Activated CD4-positive, alpha-beta T cell treated with anti-CD3 and anti-CD28 coated beads, Interleukin-2, amount 50 U/mL, for 48 hours (primary cell): ENCODE results near the gene C1QTNF12.
"Not testable (repeated sequence)": the region's sequence is repeated elsewhere in the genome, so short reads cannot be mapped to it uniquely, and the experiment has no call there.

Source experiments
- DNase-seq, 2 experiments: peaks; one replicate each; pipeline ENCODE4 v3.0.0-alpha.2; 2020

C1QTNF12 gene

DNA sequence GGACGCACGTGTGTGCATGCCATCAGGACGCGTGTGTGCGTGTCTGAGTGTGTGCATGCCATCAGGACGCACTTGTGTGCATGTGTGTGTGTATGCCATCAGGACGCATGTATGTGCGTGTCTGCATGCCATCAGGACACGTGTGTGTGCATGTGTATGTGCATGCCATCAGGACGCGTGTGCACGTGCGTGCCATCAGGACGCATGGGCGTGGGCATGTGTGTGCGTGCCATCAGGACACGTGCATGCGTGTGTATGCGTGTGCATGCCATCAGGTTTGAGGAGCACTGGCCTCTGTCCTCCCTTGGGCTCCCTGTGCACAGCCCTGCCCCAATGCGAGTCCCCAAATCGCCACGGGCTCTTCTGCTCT lies 12.6 kb upstream of the C1QTNF12 start:
- DNase-seq: no peak

DNA sequence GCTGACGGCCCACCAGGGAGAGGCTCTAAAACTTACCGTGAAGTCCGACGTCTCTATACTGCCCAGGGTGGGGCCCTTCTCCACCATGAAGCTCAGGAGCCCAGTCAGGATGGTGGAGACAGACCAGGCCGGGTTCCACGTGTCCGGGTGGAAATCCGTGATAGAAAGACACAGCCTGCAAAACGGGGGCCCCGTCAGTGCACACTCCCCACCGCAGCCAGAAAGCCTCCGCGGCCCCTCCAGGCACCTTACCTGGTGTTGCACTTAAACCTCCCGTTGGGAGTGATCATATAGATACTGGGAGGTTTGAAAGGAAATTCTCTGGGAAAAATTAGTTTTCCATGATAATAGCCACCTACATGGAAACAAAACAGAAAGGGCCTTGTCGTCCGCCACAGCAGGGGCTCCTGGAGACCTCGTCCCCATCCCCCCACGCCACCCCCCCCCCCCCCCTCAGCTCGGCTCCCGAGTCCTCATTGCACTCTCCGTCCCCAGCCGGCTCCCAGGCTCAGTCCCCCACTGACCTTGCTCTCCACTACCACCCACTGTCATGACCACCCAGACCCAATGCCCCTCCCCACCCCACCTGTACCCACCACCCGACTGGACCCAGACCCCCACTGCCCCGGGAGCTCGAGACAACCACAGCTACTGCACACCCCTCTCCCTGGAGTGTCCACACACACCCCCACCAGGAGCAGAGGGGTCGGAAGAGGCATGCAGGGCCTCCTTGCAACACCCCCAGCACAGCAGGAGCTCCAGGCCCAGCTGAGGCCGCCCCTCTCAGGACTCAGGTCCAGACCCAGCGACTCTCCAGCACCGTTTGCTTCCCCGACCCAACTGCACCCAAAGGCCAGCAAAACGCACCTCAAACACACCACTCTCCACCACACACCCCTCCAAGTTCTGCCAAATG lies 10.7 kb upstream of the C1QTNF12 start:
- DNase-seq: no peak

DNA sequence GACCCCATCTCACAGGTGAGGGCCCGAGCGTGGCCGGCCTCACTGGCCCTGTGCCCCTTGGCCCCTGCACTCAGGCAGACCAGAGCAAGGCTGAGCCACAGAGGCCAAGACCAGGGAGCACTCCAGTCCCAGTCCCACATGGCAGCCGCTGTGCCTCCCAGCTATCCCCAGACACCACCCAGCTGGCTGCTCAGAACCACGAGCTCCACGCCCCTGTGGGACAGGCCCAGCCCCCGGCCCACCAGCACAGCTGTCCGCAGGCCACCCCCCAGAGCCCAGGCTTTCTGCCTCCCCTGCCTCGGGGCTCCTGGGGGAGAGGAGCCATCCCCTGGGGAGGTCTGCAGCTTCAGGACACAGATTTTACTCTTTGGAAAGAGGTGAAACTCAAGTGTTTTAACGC lies 9.1 kb upstream of the C1QTNF12 start:
- DNase-seq: no peak

DNA sequence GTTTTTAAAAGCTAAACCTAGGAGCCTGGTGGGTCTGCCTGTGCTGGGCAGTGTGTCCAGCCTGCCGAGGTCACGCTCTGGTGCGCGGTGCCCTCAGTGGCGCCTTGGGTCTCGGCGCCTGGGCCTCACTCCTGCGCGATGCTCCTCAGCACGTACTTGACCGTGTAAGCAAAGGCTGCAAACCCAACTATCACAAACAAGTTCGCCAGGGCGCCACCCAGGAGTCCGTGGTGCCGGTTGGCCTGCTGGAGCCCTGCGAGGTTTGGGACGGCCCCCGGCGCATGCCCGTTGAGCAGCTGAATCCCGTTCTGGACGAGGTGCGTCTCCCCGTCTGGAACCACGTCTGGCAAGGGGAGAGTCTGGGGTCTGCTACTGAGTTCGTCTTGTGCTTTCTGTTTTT lies 8.6 kb upstream of the C1QTNF12 start:
- DNase-seq: no peak

DNA sequence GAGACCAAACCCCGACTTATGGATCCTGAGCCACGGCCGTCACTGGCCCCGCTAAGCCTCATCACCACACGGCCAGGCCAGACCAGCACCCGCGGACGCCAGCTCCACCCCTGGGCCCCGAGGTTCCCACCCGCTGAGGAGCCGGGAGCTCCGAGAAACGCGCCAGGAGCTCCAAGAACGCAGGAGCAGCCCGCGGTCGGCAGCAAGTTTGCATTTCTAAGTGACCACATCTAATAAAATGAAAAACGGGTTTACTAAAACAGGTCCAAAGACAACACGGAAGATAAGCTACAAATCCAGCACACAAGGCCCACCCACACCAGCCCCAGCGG lies 8.1 kb upstream of the C1QTNF12 start:
- no peak for DNase-seq

DNA sequence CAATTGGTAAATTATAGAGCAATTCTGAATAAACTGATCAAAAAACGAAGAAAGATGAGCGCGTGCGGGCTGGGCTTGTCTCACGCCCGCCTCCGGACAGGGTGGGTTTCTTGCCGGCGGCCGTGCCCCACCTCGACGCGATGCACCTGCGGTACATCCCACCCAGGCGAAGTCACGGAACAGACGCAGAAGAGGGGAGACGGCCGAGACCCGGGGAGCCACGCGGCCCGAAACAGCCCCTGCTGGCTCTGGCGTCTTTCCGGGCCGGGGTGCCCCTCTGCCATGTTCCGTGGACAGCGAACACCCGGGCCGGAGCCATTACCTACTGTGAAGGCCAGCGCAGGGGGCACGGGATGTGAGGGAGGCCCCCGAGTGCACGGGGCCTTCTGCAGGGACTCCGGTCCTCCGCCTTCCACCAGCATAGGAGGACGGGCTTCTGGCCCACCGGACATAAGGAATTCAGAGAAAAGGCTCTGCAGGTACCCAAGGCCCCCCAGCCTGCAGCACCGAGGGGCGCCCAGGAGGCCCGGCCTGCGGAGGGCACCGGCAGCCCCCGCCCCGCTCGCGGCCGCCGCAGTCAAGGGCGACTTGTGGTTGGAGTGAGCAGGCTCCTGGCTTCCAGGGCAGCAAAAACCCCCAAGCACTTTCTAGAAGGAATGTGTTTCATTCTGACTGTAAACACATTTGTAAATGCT lies 7.6 kb upstream of the C1QTNF12 start:
- DNase-seq: no peak

DNA sequence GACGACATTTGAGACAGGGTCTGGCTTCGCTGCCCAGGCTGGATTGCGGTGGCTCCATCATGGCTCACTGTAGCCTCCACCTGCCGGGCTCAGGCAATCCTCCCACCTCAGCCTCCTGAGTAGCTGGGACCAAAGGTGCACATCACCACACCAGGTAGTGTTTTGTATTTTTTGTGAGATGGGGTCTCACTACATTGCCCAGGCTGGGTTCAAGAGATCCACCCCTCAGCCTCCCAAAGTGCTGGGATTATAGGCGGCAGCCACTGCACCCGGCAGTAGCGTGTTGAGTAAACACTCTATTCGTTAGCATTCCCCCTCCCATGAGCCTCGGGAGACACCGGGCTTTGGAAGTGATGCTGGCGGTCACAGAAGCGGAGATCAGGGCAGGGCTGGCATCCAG lies 6.8 kb upstream of the C1QTNF12 start:
- no peak for DNase-seq

DNA sequence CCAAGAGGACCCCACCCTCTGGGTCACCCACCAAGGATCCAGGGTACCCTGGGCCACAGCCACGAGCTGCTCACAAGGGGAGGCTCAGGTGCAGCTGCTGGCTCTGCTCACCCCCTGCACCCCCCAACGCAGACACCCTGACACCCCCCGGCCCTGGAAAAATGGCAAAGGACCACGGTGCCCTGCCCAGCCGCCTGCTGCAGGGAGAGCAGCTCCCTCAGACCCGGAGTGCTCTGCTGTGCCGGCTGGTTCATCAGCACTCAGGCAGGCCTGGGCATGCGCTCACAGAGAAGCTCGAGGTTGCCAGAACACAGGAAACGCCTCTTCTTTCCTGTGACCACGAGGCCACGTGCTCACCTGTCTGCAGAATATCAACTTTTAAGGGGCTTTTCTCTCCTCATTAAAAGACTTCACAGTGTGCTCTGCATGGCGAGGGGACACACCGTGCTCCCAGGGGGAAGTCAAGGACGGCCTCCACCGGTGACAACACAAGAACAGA lies 4.3 kb upstream of the C1QTNF12 start:
- peak; percentile 58 to 69 for DNase-seq

DNA sequence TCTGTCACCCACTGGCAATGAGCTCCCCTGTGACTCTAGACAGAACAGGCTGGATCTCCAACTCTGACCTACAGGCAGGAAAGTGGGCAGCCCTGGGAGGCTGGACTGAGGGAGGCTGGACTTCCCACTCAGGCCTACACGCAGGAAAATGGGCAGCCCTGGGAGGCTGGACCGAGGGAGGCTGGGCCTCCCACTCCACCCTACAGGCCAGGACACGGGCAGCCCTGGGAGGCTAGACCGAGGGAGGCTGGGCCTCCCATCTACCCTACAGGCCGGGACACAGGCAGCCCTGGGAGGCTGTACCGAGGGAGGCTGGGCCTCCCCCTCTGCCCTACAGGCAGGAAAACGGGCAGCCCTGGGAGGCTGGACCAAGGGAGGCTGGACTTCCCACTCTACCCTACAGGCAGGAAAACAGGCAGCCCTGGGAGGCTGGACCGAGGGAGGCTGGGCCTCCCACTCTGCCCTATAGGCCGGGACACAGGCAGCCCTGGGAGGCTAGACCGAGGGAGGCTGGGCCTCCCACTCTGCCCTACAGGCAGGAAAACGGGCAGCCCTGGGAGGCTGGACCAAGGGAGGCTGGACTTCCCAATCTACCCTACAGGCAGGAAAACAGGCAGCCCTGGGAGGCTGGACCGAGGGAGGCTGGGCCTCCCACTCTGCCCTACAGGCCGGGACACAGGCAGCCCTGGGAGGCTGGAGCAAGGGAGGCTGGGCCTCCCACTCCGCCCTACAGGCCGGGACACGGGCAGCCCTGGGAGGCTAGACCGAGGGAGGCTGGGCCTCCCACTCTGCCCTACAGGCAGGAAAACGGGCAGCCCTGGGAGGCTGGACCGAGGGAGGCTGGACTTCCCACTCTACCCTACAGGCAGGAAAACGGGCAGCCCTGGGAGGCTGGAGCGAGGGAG lies 1.7 kb upstream of the C1QTNF12 start:
- not testable (repeated sequence) for DNase-seq

DNA sequence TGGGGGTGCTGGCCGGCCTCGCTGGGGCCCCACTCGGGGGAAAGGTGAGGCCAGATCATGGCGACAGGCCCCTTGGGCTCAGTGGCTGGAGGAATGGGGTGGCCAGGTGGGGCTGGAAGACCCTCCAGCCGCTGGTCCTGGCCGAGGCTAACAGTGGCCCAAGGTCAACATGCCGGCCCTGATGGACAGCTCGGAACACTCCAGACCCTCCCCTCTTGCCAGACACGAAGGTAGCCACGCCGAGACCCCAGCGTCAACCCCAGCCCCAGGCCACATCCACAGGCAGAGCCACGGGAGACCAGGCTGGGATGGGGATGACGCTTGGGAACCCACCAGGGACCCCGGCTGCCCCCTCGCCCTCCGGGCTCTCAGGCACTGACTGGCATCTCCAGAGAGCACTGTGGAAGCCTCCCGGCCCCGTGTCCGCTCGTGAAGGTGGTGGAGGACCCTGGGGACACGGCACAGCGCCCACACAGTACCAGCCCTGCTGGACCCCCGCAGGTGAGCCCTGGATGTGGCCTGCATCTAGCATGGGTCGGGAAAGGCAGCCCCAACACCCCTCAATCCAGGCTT lies 905 bp upstream of the C1QTNF12 start:
- no peak for DNase-seq

DNA sequence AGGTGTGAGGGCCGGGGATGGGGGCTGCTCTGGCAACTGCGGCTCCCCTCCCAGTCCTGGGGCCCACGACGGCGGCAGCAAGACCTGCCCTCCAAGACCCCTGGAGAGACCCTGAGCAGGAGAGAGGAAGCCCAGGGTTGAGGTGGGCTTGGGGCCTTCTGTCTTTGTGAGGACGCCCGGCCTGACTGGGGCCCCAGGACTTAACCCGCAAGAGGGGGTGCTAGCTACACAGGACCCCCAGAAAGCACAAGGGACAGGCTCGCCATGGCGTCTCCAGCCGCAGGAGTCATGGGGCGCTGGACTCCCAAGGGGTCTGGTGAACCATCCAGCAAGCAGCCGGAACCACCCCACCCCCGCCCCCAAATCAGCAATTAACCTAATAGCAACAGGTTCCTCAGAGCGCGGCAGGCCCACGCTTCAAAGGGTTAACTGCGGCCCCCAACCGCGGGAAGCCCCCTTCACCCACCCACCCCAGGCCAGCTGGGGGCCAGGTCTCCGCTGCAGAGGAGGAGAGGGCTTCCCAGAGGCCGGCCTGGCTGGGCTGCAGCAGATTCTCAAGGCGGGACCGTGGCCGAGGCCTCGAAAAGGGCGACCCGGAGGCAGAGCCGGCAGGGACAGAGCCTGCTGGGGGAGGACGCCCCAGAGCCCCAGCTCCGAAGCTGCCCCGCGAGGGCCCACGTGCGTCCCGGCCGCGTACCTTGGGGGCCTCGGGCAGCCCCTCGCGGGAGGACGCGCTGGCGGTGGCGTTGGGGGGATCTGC lies 525 bp downstream of the C1QTNF12 start:
- DNase-seq: no peak

DNA sequence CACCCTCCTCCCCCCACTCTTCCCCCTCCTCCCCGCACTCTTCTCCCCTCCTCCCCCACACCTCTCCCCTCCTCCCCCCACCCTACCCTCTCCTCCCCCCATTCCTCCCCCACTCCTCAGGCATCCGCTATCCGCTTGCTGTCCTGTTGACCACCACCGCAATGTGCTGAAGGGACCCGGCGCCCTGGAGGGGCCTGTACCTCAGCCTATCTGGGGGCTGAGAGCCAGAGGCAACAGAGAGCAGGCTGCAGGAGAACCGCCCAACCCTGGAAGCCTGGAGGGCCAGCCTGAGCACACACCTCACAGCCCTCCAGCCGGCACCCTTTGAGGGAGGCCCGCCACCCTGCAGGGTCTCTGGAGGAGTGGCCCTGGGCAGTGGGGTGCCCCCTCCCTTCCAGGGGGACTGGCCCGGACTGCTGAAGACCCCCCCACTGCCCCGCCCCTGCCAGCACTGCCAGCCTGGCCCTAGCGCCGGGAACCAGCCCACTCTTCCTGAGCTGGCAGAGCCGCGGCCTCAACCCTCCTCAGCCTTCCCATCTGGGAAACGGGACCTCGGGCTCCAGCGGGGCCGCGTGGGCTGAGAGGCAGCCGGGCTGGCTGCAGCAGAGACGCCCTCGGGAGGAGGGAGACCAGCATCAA lies 1.2 kb downstream of the C1QTNF12 start:
- DNase-seq: no peak

DNA sequence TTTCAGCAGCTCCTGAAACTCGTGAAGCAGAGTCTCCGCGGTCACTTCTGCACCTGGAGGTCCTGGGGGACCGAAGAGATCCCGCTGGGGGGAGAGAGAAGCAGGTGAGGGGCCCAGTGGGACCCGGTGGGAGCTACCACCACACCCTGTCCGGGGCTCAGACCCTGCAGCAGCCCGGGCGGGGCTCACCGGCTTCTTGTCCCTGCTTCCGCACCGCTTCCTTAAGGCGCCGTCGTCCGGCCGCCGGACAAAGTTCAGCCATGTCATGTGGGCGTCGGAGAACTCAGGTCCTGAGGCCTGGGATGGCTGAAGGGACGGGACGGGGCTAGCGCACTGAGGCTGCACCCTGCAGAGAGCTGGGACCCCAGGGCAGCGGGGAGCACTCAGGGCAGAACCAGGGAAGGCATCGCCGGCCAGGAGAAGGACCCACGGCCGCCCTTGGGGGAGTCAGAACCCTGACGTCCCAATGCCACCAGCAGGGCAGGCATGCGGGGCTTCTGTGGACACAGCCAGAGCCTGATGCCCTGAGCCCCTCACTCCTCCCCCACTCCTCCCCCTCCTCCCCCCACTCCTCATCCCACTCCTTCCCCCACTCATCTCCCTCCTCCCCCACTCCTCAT lies 2.2 kb downstream of the C1QTNF12 start:
- no peak for DNase-seq

DNA sequence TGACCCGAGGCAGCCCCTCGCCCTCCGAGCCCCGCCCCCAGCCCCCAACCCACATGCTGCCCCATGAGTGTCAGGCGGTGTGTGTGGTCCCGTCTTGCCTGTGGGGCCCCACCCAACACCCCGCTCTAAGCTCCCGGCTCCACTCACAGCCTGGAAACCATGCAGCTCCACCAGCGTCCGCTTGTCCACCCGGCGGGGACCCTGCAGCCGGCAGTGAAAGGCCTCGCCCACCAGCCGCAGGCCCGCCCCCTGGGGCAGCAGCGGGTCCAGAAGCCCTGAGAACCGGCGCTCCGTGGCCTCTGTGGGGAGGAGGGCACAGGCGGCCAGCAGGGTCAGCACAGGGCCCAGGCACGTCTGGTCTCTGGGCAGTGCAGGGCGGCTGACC lies 2.7 kb downstream of the C1QTNF12 start:
- no peak for DNase-seq

DNA sequence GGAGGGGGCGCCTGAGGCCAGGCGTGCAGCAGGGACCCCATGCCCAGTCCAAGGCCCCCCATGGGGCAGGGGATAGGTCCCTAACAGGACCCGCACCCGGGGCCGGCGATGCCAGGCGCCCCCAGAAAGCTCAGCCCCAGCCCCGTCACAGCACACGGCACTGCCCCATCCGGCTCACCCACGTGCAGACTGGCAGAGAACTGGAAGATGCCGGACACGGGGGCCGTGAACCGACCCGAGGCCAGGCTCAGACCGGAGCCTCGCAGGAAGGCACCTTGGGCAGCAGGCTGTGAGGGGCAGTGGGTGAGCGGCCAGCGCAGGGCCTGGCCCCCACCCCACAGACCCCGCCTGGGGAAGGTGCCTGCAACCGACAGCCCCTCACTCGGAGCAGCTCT lies 3.3 kb downstream of the C1QTNF12 start:
- DNase-seq: no peak

DNA sequence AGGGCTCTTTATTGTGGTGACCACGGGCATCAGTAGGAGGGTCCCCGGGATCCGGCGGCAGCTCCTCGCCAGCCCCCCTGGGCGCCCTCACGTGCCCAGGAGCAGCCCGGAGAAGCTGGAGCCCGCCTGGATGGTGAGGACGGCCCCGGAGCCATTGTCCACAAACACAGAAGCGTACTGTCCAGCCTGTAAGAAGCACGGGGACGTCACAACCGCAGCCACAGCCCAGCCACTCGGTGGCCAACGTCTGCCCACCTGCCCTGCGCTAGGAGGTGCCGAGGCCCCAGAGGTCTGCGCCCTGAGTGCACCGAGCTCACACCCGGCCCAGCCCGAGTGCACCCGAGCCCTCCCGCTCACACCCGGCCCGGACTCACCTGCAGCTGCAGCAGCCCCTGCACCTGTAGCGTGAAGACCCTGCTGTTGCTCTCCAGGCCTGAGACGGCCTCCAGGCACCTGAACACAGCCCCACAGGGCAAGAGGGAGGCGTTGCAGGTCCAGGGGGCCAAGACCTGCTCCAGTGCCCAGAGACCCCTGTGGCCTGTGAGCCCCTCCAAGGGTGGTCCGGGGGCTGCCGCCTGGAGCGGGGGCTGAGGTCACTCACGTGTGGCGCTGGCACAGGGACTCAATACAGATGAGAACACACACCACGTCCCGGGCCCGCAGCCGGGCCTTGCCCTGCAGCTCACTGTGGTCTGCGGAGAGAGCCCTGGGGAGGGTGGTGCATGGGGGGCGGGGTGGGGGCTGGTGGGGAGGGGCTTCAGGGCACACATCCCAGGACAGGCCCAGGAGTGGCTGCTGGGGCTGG lies 3.9 kb downstream of the C1QTNF12 start:
- DNase-seq: no peak

DNA sequence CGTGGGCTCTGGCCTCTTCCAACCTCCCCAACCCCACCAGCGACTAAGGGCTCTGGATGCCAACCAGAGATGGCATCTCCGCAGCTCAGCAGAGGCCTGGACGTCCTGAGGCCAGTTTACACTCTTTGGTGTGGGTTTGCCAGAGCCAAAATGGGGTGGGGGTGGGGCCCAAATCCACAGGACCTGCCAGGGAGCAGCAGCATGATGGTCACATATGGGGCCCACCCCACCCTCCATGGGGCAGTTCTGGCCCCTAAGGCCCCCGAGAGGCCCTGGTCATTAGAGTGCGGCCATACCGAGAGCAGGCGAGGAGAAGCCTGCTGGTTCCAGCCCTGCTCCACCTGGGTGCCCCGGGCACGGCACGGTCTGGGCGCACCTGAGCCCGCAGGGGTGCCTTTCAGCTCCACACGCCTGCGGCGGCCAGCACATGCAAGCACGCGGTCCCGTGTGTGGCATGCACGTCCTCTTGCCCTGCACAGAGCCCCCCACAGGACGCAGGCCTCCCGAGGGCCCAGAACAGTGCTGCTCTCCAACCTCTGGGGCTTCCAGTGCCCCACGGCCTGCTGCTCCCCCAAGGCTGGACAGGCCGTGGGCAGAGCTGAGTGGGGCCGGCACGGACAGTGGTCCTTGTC lies 4.8 kb downstream of the C1QTNF12 start:
- DNase-seq: no peak

DNA sequence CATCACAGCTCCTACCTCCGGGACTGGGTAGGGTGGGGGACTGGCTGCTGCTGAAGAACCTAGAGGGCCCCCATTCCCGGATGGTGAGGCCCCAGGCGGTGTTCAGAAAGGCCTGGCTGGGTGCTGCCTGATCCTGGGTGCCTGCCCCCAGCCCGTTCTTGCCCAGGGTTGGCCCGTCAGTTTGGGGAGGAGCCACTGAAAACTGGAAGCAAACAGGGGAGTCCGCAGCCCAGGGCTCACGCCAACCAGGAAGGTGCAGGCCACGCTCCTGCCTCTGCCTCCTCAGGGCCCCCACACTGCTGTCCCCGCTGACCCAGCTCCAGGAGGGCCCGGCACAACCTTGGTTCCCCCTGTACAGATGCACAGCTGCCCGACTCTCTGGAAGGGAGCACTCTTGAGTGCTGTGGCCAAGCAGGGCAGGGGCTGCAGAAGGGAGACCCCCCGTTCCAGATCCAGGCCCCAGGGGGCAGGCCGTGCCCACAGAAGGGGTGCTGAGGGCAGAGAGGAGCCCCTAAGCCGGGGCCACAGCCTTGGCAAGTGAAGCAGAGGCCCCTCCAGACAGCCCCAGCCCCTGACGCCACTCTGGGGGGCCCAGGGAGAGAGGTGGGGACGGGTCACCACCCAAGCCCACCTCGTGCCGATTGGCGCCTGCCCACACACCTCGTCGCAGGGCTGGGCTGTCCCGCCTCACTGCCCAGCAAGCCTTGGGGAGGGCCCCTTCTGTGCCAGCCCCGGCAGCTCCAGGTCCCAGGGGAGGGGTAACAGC lies 5.5 kb downstream of the C1QTNF12 start:
- DNase-seq: no peak

DNA sequence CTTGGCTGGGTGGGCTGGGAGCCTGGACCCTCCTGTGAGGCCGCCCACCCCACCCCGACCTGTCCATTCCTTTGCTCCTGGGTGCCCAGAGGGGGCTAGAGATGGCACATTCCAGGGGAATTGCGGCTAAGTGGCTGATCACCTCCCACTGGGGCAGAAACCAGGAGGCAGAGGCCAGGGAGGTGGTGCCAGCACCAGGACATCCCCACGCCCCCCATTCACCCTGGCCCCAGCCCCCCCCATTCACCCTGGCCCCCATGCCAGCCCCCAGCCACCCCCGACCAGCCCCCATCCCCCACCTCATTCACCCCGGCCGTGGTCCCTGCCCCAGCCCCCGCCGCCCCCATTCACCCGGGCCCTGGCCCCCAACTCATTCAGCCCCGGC lies 6.2 kb downstream of the C1QTNF12 start:
- DNase-seq: no peak
